Adrenal gland (tissue), 5 donors: Measurements from ENCODE around the gene CRB1.

Experiments used
- POLR2A ChIP-seq, 2 donors: fragments of 450-650 bp; IDR thresholded peaks; one replicate each; pipeline ENCODE4 v1.6.1; 2017; ENCODE audit warnings: antibody characterized with exemption in 2 of 2, mild to moderate bottlenecking in 2 of 2, moderate library complexity in 1 of 2
- TF ChIP-seq, protein P1 (sequence below), 6 experiments: fragments of 450-650 bp in 4 of 6; fragments of 200-600 bp in 2 of 6; sonication (generic) in 1 of 6; IDR thresholded peaks; 1 replicate in 5 of 6; 2 replicates in 1 of 6; pipeline versions ENCODE4 v1.5.1 to v1.8.0; 2016 to 2021; ENCODE audit warnings: antibody characterized with exemption in 6 of 6, mild to moderate bottlenecking in 2 of 6, moderate library complexity in 1 of 6
- donor health status: DM: no; HTN: no; CAD: no.

DNA sequence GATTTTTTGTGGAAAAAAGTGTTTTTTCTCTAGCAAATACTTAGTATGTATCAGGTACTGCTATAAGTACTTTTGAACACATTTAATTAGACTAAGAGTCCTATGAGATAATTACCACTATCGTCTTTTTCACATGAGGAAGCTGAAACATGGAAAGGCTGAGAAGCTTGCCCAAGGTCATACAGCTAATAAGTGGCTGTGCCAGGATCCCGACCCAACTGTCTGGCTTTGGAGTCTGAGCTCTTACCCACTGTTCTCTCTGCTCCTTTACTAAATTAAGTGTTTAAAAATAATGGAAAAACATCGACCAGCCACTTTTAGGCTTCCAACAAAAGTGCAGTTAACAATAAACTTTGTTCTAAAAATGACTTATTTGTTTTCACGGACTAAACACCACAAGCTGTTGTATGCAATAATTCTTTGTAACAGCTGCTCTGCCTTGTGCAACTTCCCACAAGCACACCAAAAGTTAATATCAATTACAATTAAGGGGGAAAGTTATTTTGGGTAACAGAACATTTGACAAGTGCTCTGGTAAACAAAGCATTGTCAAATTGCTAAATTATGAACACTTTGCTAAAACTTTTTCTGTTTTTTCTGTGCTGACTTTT, 75.7 kb downstream of the CRB1 start:
- TF ChIP-seq, protein P1, sequence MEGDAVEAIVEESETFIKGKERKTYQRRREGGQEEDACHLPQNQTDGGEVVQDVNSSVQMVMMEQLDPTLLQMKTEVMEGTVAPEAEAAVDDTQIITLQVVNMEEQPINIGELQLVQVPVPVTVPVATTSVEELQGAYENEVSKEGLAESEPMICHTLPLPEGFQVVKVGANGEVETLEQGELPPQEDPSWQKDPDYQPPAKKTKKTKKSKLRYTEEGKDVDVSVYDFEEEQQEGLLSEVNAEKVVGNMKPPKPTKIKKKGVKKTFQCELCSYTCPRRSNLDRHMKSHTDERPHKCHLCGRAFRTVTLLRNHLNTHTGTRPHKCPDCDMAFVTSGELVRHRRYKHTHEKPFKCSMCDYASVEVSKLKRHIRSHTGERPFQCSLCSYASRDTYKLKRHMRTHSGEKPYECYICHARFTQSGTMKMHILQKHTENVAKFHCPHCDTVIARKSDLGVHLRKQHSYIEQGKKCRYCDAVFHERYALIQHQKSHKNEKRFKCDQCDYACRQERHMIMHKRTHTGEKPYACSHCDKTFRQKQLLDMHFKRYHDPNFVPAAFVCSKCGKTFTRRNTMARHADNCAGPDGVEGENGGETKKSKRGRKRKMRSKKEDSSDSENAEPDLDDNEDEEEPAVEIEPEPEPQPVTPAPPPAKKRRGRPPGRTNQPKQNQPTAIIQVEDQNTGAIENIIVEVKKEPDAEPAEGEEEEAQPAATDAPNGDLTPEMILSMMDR (IDR thresholded peaks at IDR 0.05): no peak
- TF ChIP-seq POLR2A (IDR thresholded peaks at IDR 0.05): no peak
